ENCODE results near the gene ACO2. TPM values are rescaled to one million over a fixed set of nuclear protein-coding genes. Genes with fewer than 3 reads are reported as not detected.
"Not testable (repeated sequence)": the region's sequence is repeated elsewhere in the genome, so short reads cannot be mapped to it uniquely, and the experiment has no call there.

ACO2 gene
- total RNA-seq, 1 donor from 2014 or later: 81.0 TPM

DNA sequence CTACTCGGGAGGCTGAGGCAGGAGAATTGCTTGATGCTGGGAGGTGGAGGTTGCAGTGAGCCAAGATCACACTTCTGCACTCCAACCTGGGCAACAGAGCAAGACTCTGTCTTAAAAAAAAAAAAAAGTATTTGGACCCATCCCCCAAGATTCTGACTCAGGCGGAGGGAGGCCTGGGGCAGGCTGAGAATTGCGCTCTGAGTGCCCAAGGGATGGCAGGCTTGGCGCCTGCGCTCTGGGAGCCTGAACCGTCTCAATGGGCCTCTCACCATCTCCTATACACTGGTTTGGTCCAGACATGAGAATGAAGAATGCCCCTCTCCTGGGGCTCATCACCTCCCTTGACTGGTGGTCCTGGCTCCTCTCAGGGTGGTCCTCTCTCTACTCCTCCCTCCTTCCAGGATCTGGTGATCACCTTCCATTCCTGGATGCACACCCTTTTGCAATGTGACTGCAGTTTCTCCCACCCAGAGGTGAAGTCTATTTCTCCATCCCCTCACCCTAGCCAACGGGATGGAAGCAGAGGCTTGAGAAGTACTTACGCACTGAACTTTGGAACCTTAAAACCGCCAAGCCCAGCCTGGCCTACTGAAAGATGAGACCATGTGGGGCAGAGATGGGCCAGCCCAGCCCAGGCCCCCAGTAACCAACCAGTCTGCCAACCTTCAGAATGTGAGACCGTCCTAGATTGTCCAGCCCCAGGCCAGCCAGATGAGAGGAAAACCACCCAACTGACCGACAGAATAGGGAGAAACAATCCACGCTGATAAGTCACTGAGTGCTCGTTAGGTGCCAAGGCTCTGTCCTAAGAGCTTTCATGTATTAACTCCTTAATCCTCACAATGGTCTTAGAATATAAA is 70.5 kb downstream of the ACO2 start:
- DNase-seq (ENCODE audit: low read depth in 2 of 2): no peak

DNA sequence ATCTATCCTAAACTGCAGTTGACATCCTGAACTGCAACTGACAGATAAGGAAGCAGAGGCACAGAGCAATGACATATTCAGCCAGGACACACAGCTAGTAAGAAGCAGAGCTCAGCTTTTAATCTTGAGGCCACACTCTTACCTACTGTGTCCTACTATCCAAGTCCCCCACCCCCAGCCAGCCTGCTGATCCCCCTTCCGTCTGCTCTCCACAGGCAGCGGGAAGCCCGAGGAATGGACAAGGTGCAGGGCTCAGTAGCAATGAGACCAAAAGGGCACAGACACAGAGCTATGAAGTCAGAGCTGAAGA is 71.0 kb downstream of the ACO2 start:
- DNase-seq (ENCODE audit: low read depth in 2 of 2): no peak

GRCh38 chr22:41540365-41540764 is 71.4 kb downstream of the ACO2 start:
- DNase-seq (ENCODE audit: low read depth in 2 of 2): no peak

- no peak for DNase-seq (ENCODE audit: low read depth in 2 of 2)
These were observed 72.6 kb downstream of the ACO2 start for GRCh38 chr22:41541484-41541883.

- DNase-seq (ENCODE audit: low read depth in 2 of 2): no peak
These were observed 73.3 kb downstream of the ACO2 start for GRCh38 chr22:41542224-41542623.

GRCh38 chr22:41543854-41544670 is 75.1 kb downstream of the ACO2 start, which contains the start of gene POLR3H:
TSS of gene POLR3H (minus strand) at chr22:41544470. CDS start at chr22:41544101, 369 bp downstream.
- peak; percentile 97 to 98 for DNase-seq (ENCODE audit: low read depth in 2 of 2)

- no peak for DNase-seq (ENCODE audit: low read depth in 2 of 2)
These were observed 76.0 kb downstream of the ACO2 start for GRCh38 chr22:41544671-41545476.

GRCh38 chr22:41548830-41549211 is 79.9 kb downstream of the ACO2 start:
- DNase-seq (ENCODE audit: low read depth in 2 of 2): no peak

GRCh38 chr22:41550952-41551491 is 82.1 kb downstream of the ACO2 start:
- DNase-seq (ENCODE audit: low read depth in 2 of 2): no peak

- no peak for DNase-seq (ENCODE audit: low read depth in 2 of 2)
These were observed 83.1 kb downstream of the ACO2 start for GRCh38 chr22:41551877-41552582.

DNA sequence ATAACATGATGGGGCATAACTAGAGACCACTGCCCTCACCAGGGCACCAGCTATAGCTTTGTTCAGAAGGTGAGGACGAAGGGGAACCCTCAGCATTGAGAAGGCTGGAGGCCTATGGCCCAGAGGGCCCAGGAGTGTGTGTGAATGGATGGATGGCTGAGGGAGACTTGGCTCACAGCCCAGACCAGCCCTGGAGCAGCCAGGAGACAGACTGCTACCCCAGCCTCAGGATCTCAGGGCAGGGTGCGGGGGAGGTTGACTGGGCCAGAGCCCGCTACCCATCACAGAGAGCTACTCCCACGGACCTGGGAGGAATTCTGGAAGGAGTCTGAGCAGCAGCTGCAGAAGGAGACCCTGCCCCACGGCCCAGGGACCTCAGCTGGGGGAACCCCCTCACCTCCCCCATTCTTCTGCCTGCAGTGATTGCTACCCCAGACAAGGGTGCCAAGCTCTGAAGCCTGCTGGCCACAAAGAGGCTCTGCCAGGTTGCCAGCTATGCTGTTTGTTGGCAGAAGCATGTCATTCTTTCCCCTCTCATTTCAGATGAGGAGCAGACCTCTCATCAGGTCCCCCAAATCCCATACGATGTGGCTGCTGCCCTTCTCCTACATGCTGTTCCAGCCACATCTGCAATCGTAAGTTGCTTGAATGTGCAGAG is 86.5 kb downstream of the ACO2 start:
- no peak for DNase-seq (ENCODE audit: low read depth in 2 of 2)

DNA sequence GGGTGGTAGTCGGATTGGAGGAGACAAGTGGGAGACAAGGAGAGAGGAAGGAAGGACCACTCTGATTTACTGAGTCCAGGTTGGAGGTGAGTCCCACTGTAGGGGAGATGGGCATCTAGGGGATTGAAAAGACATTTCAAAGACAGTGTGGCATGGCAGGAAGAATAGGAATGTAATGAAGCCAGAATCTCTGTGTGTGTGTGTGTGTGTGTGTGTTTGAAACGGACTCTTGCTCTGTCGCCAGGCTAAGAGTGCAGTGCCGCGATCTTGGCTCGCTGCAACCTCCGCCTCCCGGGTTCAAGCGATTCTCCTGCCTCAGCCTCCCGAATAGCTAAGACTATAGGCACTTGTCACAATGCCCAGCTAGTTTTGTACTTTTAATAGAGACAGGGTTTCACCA is 87.6 kb downstream of the ACO2 start:
- no peak for DNase-seq (ENCODE audit: low read depth in 2 of 2)

DNA sequence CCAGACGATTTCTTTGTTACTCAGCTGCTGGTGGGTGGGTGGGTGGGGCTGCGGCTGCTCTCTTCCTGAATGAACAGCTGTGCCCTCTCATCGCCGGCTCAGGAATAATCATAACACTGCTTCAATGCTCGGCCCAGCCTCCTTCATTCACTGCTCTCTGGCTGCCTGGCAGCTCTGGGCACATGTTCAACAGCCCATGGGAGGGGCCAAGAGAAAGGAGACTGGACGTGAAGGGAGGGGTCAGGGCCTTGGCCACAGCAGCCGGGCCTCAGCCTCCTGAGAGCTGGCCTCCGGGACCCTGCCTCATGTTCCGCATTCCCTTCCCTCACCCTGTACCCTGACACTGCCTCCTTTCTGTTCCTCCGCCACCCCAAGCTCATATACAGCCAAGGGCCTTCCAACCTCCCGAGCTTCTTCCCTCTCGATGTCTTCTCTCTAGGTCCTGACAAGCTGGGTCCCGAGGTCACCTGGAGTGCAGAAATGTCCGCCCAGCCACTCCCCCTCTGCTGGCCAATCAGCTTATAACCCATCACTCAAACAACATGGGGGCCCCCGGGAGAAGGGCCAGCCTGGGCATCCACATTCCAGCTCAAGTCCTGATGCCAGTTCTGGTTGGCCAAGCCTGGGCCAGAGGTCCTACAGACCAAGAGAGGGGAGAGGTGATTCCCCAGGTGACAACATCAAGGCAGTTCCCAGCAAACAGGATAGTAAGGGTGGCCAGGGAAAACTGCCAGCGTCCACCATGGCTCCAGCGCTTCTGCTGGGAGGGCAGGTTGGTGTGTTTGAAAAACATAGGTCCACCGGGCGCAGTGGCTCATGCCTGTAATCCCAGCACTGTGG is 88.7 kb downstream of the ACO2 start:
- DNase-seq (ENCODE audit: low read depth in 2 of 2): peak in 1 of 2 donors; percentile 70

GRCh38 chr22:41558241-41558630 is 89.3 kb downstream of the ACO2 start:
- DNase-seq (ENCODE audit: low read depth in 2 of 2): not testable (repeated sequence)

DNA sequence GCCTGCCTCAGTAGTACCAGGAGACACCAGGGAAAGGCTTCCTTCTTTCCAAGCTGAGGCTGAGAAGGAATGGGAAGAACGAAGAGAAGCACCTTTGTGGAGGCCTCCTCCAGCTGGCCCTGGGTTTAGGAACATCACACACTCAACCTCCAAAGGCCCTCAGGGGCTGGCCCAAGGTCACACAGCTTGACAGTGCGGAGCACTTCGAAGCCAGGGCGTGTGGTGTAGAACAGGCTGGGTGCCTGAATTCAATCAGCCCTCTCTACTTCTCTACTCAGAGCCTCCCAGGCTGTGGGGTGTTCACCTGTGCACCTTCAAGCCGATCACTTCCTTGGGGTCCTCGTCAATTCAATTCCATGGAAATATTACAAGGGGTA is 91.2 kb downstream of the ACO2 start:
- no peak for DNase-seq (ENCODE audit: low read depth in 2 of 2)

- no peak for DNase-seq (ENCODE audit: low read depth in 2 of 2)
These were observed 92.4 kb downstream of the ACO2 start for GRCh38 chr22:41561335-41561734.

- no peak for DNase-seq (ENCODE audit: low read depth in 2 of 2)
These were observed 92.9 kb downstream of the ACO2 start for GRCh38 chr22:41561788-41562187.

- DNase-seq (ENCODE audit: low read depth in 2 of 2): no peak
These were observed 93.5 kb downstream of the ACO2 start for GRCh38 chr22:41562461-41562860.

DNA sequence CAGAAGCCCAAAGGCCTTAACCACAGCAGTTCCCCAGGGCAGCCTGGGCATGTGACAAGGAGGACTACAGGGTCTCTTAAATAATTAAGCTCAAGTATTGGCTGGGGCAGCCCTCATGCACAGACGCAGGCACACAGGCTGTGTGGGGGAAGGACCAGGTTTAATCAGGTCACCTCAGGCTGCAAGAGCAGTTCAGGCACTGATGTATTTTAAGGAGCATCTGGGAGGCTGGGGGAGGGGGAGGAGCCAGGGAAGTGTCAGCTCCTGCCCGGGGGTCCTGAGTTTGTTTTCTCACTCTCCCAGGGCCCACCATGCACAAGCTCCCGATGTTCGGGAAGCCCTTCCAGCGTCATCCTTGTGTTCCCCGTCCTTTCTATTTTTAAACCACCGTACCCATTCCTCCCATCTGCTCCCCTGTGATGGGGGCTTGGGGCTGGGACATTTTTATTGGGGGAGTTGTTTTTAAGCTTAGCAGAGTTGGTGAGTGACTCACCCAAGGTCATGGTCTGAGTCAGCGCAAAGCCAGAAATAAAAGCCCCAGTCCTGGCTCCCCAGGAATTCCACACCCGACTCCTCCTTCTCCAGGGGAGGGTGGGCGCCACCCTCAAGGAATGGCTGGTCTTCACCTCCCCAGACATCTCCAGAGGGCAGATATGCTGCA is 94.3 kb downstream of the ACO2 start:
- peak in 1 of 2 donors; percentile 57 for DNase-seq (ENCODE audit: low read depth in 2 of 2)
